GM12878 (cell line): ENCODE results near the gene PRADC1. TPM values are rescaled to one million over a fixed set of nuclear protein-coding genes. Genes with fewer than 3 reads are reported as not detected.

Experiments used
- ATAC-seq: fragments of 200-7000 bp; cut with Tn5 transposase; 3 replicates; pipeline ENCODE4 v1.9.1; 2020; ENCODE audit warnings: mild to moderate bottlenecking, moderate library complexity
- BruUV-seq: library from RNA; stranded (reverse); fragments of 400-500 nt; replicated peaks from 2 replicates; lab custom pipeline; 2021; lab: Mats Ljungman, UMichigan
- CTCF ChIA-PET: fragments of 300-600 bp; sonication (Branson Sonifier 250); formaldehyde crosslinking; extraction: SDS; loops from one replicate; lab custom pipeline; 2021; ENCODE audit warnings: inconsistent platforms; lab: Yijun Ruan, JAX
- POLR2A ChIA-PET: fragments of 350-600 bp; formaldehyde crosslinking; extraction: SDS; loops from one replicate; lab custom pipeline; 2021; ENCODE audit warnings: inconsistent platforms; lab: Charles Lee
- RAD21 ChIA-PET: fragments of 300-600 bp; sonication (Branson Sonifier 250); formaldehyde crosslinking; loops from one replicate; lab custom pipeline; 2023; ENCODE audit warnings: antibody characterized with exemption; ENCODE audit not compliant: unreplicated experiment; lab: Charles Lee
- SMC1A ChIA-PET: fragments of 300-600 bp; sonication (Branson Sonifier 250); formaldehyde crosslinking; loops from one replicate; lab custom pipeline; 2023; ENCODE audit not compliant: unreplicated experiment, uncharacterized antibody; lab: Charles Lee
- DNase-seq: peaks from one replicate; pipeline ENCODE4 v3.0.0-alpha.2; 2011; ENCODE audit warnings: low read depth, low spot score
- FAIRE-seq: peaks from 3 replicates; lab custom pipeline; 2011; peaks lifted over from hg19 to GRCh38; lab: Jason Lieb, UNC
- H2AFZ ChIP-seq: 2 replicates; pipeline ENCODE4 v1.6.0; 2011; ENCODE audit warnings: low read depth, low read length, control low read depth; ENCODE audit not compliant: control insufficient read depth
- H3K27ac ChIP-seq: 2 replicates; pipeline ENCODE4 v1.5.1; 2011; ENCODE audit warnings: control low read depth; ENCODE audit not compliant: control insufficient read depth, insufficient read depth
- H3K27me3 ChIP-seq, 2 experiments: replicated peaks in 1 of 2; 2 replicates each; pipeline versions ENCODE4 v1.6.0 to v1.6.1; 2011; ENCODE audit warnings: low read length in 1 of 2; ENCODE audit not compliant: control insufficient read depth in 2 of 2, insufficient read depth in 2 of 2
- H3K36me3 ChIP-seq, 2 experiments: 2 replicates each; pipeline ENCODE4 v1.5.1; 2011; ENCODE audit warnings: low read length in 1 of 2; ENCODE audit not compliant: control insufficient read depth in 2 of 2, insufficient read depth in 2 of 2
- H3K4me1 ChIP-seq: 2 replicates; pipeline ENCODE4 v1.6.1; 2011; ENCODE audit warnings: mild to moderate bottlenecking, low read length, moderate library complexity, mixed read lengths; ENCODE audit not compliant: control insufficient read depth, insufficient read depth
- H3K4me2 ChIP-seq: 2 replicates; pipeline ENCODE4 v1.6.0; 2011; ENCODE audit warnings: control low read depth; ENCODE audit not compliant: control insufficient read depth, insufficient read depth
- H3K4me3 ChIP-seq: fragments of 200-600 bp; sonication (generic); 2 replicates; pipeline ENCODE4 v1.5.1; 2016
- H3K79me2 ChIP-seq: 2 replicates; pipeline ENCODE4 v1.6.0; 2011; ENCODE audit warnings: low read length; ENCODE audit not compliant: control insufficient read depth, insufficient read depth
- H3K9ac ChIP-seq: 2 replicates; pipeline ENCODE4 v1.8.0; 2011; ENCODE audit warnings: low read length, control low read depth, mixed read lengths; ENCODE audit not compliant: control insufficient read depth, insufficient read depth
- H3K9me3 ChIP-seq: replicated peaks from 3 replicates; pipeline ENCODE4 v1.5.1; 2011; ENCODE audit warnings: mild to moderate bottlenecking, low read length; ENCODE audit not compliant: control insufficient read depth, insufficient read depth
- H4K20me1 ChIP-seq: 2 replicates; pipeline ENCODE4 v1.6.0; 2011; ENCODE audit not compliant: control insufficient read depth, insufficient read depth
- IKZF2 ChIP-seq, 2 experiments: fragments of 450-650 bp; IDR thresholded peaks; 2 replicates each; pipeline ENCODE4 v1.6.1; 2017; ENCODE audit warnings: mild to moderate bottlenecking in 2 of 2, moderate library complexity in 2 of 2
- NRF1 ChIP-seq: conservative IDR thresholded peaks from 2 replicates; pipeline ENCODE4 v1.6.1; 2011; ENCODE audit warnings: mild to moderate bottlenecking, low read depth, low read length, improper control_type of control experiment
- ZNF687 ChIP-seq: fragments of 450-650 bp; IDR thresholded peaks from 2 replicates; pipeline ENCODE4 v1.6.1; 2017; ENCODE audit warnings: mild to moderate bottlenecking, moderate library complexity
- WGBS: methylation state at CpG from one replicate; pipeline ENCODE4 v1.1.6; 2016; ENCODE audit warnings: low lambda C conversion rate; ENCODE audit not compliant: insufficient replicate concordance, insufficient coverage; ENCODE audit errors: missing lambda C conversion rate; 5-methylcytosine and 5-hydroxymethylcytosine counted together
- in situ Hi-C: fragments of 300-500 bp; cut with MboI; formaldehyde crosslinking; loops from 9 replicates; pipeline ENCODE4 v1.14.3; 2018; ENCODE audit warnings: mixed read lengths
- intact Hi-C: fragments of 100-400 bp; cut with micrococcal nuclease; formaldehyde crosslinking; loops from one replicate; pipeline ENCODE4 v1.14.2; 2022; ENCODE audit not compliant: unreplicated experiment
- polyA plus RNA-seq, 11 experiments: library from polyadenylated mRNA; depleted of rRNA in 4 of 11; unstranded in 6 of 11; stranded (reverse) in 5 of 11; fragments of >200 nt; fragmentation: Nextera tagmentation in 4 of 11; fragmentation: Illumina TruSeq in 1 of 11; extraction: Ambion mirVana in 4 of 11; extraction: Trizol in 1 of 11; gene quantifications; 1 replicate in 1 of 11; 2 replicates in 10 of 11; pipeline versions ENCODE4 v1.2.1 to v1.2.3, GENCODE V29; 2011 to 2016; ENCODE audit warnings: inconsistent platforms in 2 of 11, missing spikeins in 2 of 11, low read depth in 1 of 11
- total RNA-seq, 4 experiments: library from RNA; depleted of rRNA in 3 of 4; stranded (reverse); fragments of >200 nt in 3 of 4; fragmentation: Illumina TruSeq in 1 of 4; extraction: Trizol in 1 of 4; gene quantifications; 2 replicates each; pipeline versions ENCODE4 v1.2.1 to v1.2.3, GENCODE V29; 2013 to 2021

Gene PRADC1
- total and polyA plus RNA-seq, 10 of the 15 experiments (the other 5 are each of a cell fraction or from before 2014, with no cell fraction given) = 3.7 to 39.0 (median 13.8) TPM

DNA sequence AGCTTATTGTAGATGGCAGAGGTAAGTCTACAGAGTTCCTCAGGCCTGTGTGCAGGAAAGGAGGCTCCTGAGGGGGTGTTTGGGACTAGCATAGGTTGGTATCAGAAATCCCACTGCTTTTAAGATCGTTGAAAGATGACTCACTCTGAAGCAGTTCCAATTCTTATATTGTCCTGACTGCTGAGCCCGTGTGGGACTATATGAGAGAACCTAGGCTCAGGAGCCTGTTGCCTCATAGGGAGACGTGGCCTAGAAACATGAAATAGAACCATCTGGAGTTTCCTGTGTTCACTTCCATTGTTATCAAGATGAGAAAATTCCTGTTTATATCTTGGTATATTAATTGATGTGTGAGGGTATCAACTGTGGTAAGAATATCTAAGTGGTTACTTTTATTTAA is 6.7 kb upstream of the PRADC1 start:
- Histone ChIP-seq H3K9me3 (no peaks in the 10 kb centered on the region), H4K20me1 (0 out of 2 replicates have a peak, but pooled peaks cover 4% of the 10 kb centered on the region), H3K4me1 (no peaks in the 10 kb centered on the region), H3K36me3 (peaks cover 6 to 29% of the 10 kb centered on the region in 2 experiments), H3K9ac (no peak overlapping the region), H3K4me3 (no peak overlapping the region), H3K4me2 (no peak overlapping the region), H2AFZ (no peak overlapping the region), H3K27ac (no peak overlapping the region), H3K27me3 (no peaks in the 10 kb centered on the region), H3K79me2 (peaks cover 64% of the 10 kb centered on the region)
- TF ChIP-seq IKZF2 (IDR thresholded peaks at IDR 0.05) (no peak), ZNF687 (no peak), NRF1 (no peak)
- DNase-seq = no peak
- intact Hi-C loops (no loop called here), in situ Hi-C loops (no loop called here)
- ATAC-seq = no peak
- ChIA-PET SMC1A (interaction anchor here (0.8 to 5.2 kb wide), 3 partner anchors 8 to 50 kb away, joined by 3 to 39 read pairs (median 3); no protein-coding TSS in a partner anchor), POLR2A (interaction anchor here (0.5 to 0.9 kb wide), 2 partner anchors 8 to 375 kb away, joined by 3 to 7 read pairs; no protein-coding TSS in a partner anchor), RAD21 (no interaction called here), CTCF (interaction anchor here (0.8 to 9.8 kb wide), 4 partner anchors 10 to 51 kb away, joined by 3 to 99 read pairs (median 12); partner anchors contain the start of gene EGR4)
- 80% methylated on average over 3 of the region's 3 CpGs for WGBS
- FAIRE-seq = no peak
- BruUV-seq = no TSS peak
